Parathyroid adenoma (tissue), 2 donors: ENCODE results near the gene THAP9.
"Not testable (repeated sequence)": the region's sequence is repeated elsewhere in the genome, so short reads cannot be mapped to it uniquely, and the experiment has no call there.

Experiments used
- H2AFZ ChIP-seq: fragments of 300-600 bp; sonication (generic); one replicate; pipeline ENCODE4 v1.7.0; 2017; ENCODE audit warnings: antibody characterized with exemption, mild to moderate bottlenecking
- H3K27ac ChIP-seq: fragments of 300-600 bp; sonication (generic); one replicate; pipeline ENCODE4 v1.7.0; 2017
- H3K27me3 ChIP-seq: fragments of 300-600 bp; sonication (generic); one replicate; pipeline ENCODE4 v1.7.0; 2017; ENCODE audit warnings: low read length; ENCODE audit not compliant: control insufficient read depth, insufficient read depth
- H3K36me3 ChIP-seq: fragments of 300-600 bp; sonication (generic); one replicate; pipeline ENCODE4 v1.7.0; 2017; ENCODE audit warnings: low read length; ENCODE audit not compliant: control insufficient read depth, insufficient read depth
- H3K4me1 ChIP-seq: fragments of 300-600 bp; sonication (generic); one replicate; pipeline ENCODE4 v1.7.0; 2017; ENCODE audit warnings: control low read depth
- H3K4me2 ChIP-seq: fragments of 300-600 bp; sonication (generic); one replicate; pipeline ENCODE4 v1.7.0; 2017; ENCODE audit warnings: low read length
- H3K4me3 ChIP-seq: fragments of 300-600 bp; sonication (generic); one replicate; pipeline ENCODE4 v1.7.0; 2017; ENCODE audit warnings: low read depth, low read length
- H3K79me2 ChIP-seq: fragments of 300-600 bp; sonication (generic); one replicate; pipeline ENCODE4 v1.7.0; 2017; ENCODE audit warnings: control low read depth
- H3K9ac ChIP-seq: fragments of 300-600 bp; sonication (generic); one replicate; pipeline ENCODE4 v1.7.0; 2017; ENCODE audit warnings: mild to moderate bottlenecking
- H3K9me3 ChIP-seq: fragments of 300-600 bp; sonication (generic); one replicate; pipeline ENCODE4 v1.7.0; 2017; ENCODE audit warnings: low read length; ENCODE audit not compliant: control insufficient read depth
- CTCF ChIP-seq: fragments of 300-600 bp; sonication (generic); IDR thresholded peaks from one replicate; pipeline ENCODE4 v1.7.0; 2017; ENCODE audit warnings: antibody characterized with exemption, mild to moderate bottlenecking
- donor health status: primary hyperparathyroidism.

THAP9 gene

GRCh38 chr4:82861529-82861928, 39.0 kb upstream of the THAP9 start:
- H2AFZ ChIP-seq, result no peak overlapping the region
- no peak overlapping the region for H3K9ac ChIP-seq
- no peak overlapping the region for H3K4me3 ChIP-seq
- H3K79me2 ChIP-seq, result no peaks in the 10 kb centered on the region
- TF ChIP-seq CTCF, result no peak
- H3K36me3 ChIP-seq, result no peaks in the 10 kb centered on the region
- no peak overlapping the region for H3K27ac ChIP-seq
- no peak overlapping the region for H3K4me2 ChIP-seq
- no peaks in the 10 kb centered on the region for H3K4me1 ChIP-seq
- H3K27me3 ChIP-seq, result no peaks in the 10 kb centered on the region
- no peaks in the 10 kb centered on the region for H3K9me3 ChIP-seq

- Histone ChIP-seq H3K27me3 (no peaks in the 10 kb centered on the region), H3K79me2 (no peaks in the 10 kb centered on the region), H3K4me2 (no peak overlapping the region), H3K4me3 (no peak overlapping the region), H3K9me3 (no peaks in the 10 kb centered on the region), H2AFZ (no peak overlapping the region), H3K27ac (no peak overlapping the region), H3K9ac (no peak overlapping the region), H3K36me3 (no peaks in the 10 kb centered on the region), H3K4me1 (no peaks in the 10 kb centered on the region)
- no peak for TF ChIP-seq CTCF
These were observed 36.1 kb upstream of the THAP9 start for GRCh38 chr4:82864336-82864979.

- no peak overlapping the region for H3K4me2 ChIP-seq
- no peaks in the 10 kb centered on the region for H3K27me3 ChIP-seq
- TF ChIP-seq CTCF, result no peak
- no peaks in the 10 kb centered on the region for H3K4me1 ChIP-seq
- H3K27ac ChIP-seq, result no peak overlapping the region
- H3K4me3 ChIP-seq, result no peak overlapping the region
- no peak overlapping the region for H2AFZ ChIP-seq
- H3K9me3 ChIP-seq, result no peaks in the 10 kb centered on the region
- no peaks in the 10 kb centered on the region for H3K36me3 ChIP-seq
- no peak overlapping the region for H3K9ac ChIP-seq
- no peaks in the 10 kb centered on the region for H3K79me2 ChIP-seq
These were observed 34.9 kb upstream of the THAP9 start for GRCh38 chr4:82865592-82865991.

- not testable (repeated sequence) for H3K27me3 ChIP-seq, H3K4me3 ChIP-seq, H3K79me2 ChIP-seq, H3K9ac ChIP-seq, H3K4me2 ChIP-seq, H3K4me1 ChIP-seq, H3K27ac ChIP-seq, H3K9me3 ChIP-seq, H2AFZ ChIP-seq, H3K36me3 ChIP-seq
These were observed 34.5 kb upstream of the THAP9 start for GRCh38 chr4:82866033-82866432.

GRCh38 chr4:82866706-82867385, 33.7 kb upstream of the THAP9 start:
- Histone ChIP-seq H3K27ac (no peak overlapping the region), H3K9me3 (no peaks in the 10 kb centered on the region), H3K27me3 (no peaks in the 10 kb centered on the region), H3K4me1 (no peaks in the 10 kb centered on the region), H3K4me3 (no peak overlapping the region), H3K36me3 (no peaks in the 10 kb centered on the region), H2AFZ (no peak overlapping the region), H3K4me2 (no peak overlapping the region), H3K9ac (no peak overlapping the region), H3K79me2 (peaks cover 2% of the 10 kb centered on the region)
- TF ChIP-seq CTCF, result no peak
